IMR-90 (cell line): ENCODE results near the gene ZXDC. TPM values are rescaled to one million over a fixed set of nuclear protein-coding genes. Genes with fewer than 3 reads are reported as not detected.

ENCODE experiments used
- ATAC-seq: fragments of 200-7000 bp; cut with Tn5 transposase; 2 replicates; pipeline ENCODE4 v1.9.1; 2020; ENCODE audit warnings: low read depth, mild to moderate bottlenecking, moderate library complexity
- BruUV-seq: library from RNA; stranded (reverse); fragments of 400-500 nt; replicated peaks from 2 replicates; lab custom pipeline; 2021; lab: Mats Ljungman, UMichigan
- CTCF ChIA-PET: fragments of 300-600 bp; formaldehyde crosslinking; extraction: SDS; loops from one replicate; lab custom pipeline; 2021; ENCODE audit warnings: antibody characterized with exemption; lab: Yijun Ruan, JAX
- POLR2A ChIA-PET: fragments of 300-600 bp; sonication (Branson Sonifier 250); formaldehyde crosslinking; loops from one replicate; lab custom pipeline; 2022; ENCODE audit warnings: antibody characterized with exemption; ENCODE audit not compliant: unreplicated experiment; lab: Charles Lee
- DNase-seq: peaks from one replicate; pipeline ENCODE4 v3.0.0; 2013
- H2AFZ ChIP-seq: replicated peaks from 2 replicates; pipeline ENCODE3; 2013; ENCODE audit warnings: low read length, mild to moderate bottlenecking; ENCODE audit not compliant: poor library complexity
- H2AK5ac ChIP-seq: 2 replicates; pipeline ENCODE4 v1.6.1; 2013; ENCODE audit warnings: low read depth, low read length, inconsistent platforms
- H2AK9ac ChIP-seq: replicated peaks from 2 replicates; pipeline ENCODE3; 2013; ENCODE audit warnings: mild to moderate bottlenecking, low read depth, low read length, moderate library complexity; ENCODE audit not compliant: poor library complexity
- H2BK120ac ChIP-seq: 2 replicates; pipeline ENCODE4 v1.6.1; 2013; ENCODE audit warnings: low read depth, low read length, inconsistent platforms
- H2BK15ac ChIP-seq: 3 replicates; pipeline ENCODE4 v1.6.1; 2013; ENCODE audit warnings: low read depth, low read length, inconsistent platforms
- H2BK20ac ChIP-seq: 2 replicates; pipeline ENCODE4 v1.6.1; 2013; ENCODE audit warnings: low read depth, mild to moderate bottlenecking, inconsistent platforms, low read length, moderate library complexity
- H2BK5ac ChIP-seq: 2 replicates; pipeline ENCODE4 v1.6.1; 2013; ENCODE audit warnings: mild to moderate bottlenecking, low read depth, low read length, inconsistent platforms; ENCODE audit not compliant: poor library complexity, severe bottlenecking
- H3K14ac ChIP-seq: replicated peaks from 2 replicates; pipeline ENCODE4 v1.6.1; 2013; ENCODE audit warnings: low read depth, low read length, inconsistent platforms
- H3K18ac ChIP-seq: 2 replicates; pipeline ENCODE4 v1.6.1; 2013; ENCODE audit warnings: low read depth, low read length, control low read depth
- H3K23ac ChIP-seq: 2 replicates; pipeline ENCODE4 v1.6.1; 2013; ENCODE audit warnings: low read depth, low read length, inconsistent platforms
- H3K27ac ChIP-seq: 2 replicates; pipeline ENCODE4 v1.5.1; 2013; ENCODE audit warnings: mild to moderate bottlenecking, control low read depth, low read length; ENCODE audit not compliant: insufficient read depth
- H3K27me3 ChIP-seq: 2 replicates; pipeline ENCODE4 v1.6.1; 2013; ENCODE audit warnings: low read length; ENCODE audit not compliant: control insufficient read depth, insufficient read depth
- H3K36me3 ChIP-seq: 2 replicates; pipeline ENCODE4 v1.6.1; 2013; ENCODE audit warnings: low read length, mixed read lengths; ENCODE audit not compliant: control insufficient read depth, insufficient read depth
- H3K4ac ChIP-seq: 2 replicates; pipeline ENCODE4 v1.6.1; 2013; ENCODE audit warnings: low read depth, low read length, inconsistent platforms
- H3K4me1 ChIP-seq: 2 replicates; pipeline ENCODE4 v1.6.1; 2013; ENCODE audit warnings: low read length, mixed read lengths; ENCODE audit not compliant: control insufficient read depth, insufficient read depth
- H3K4me2 ChIP-seq: 2 replicates; pipeline ENCODE4 v1.6.1; 2013; ENCODE audit warnings: low read depth, mild to moderate bottlenecking, control low read depth, low read length, moderate library complexity
- H3K4me3 ChIP-seq: 2 replicates; pipeline ENCODE4 v1.5.1; 2013; ENCODE audit warnings: low read depth, mild to moderate bottlenecking, control low read depth, low read length, moderate library complexity; ENCODE audit not compliant: insufficient read depth
- H3K56ac ChIP-seq: 2 replicates; pipeline ENCODE4 v1.6.1; 2013; ENCODE audit warnings: low read length, inconsistent platforms; ENCODE audit not compliant: insufficient read depth; ENCODE audit errors: extremely low read depth
- H3K79me1 ChIP-seq, 2 experiments: 2 replicates each; pipeline ENCODE4 v1.6.1; 2013; ENCODE audit warnings: low read length in 2 of 2, inconsistent platforms in 1 of 2, low read depth in 1 of 2
- H3K9ac ChIP-seq: 2 replicates; pipeline ENCODE4 v1.6.1; 2013; ENCODE audit warnings: low read depth, low read length, control low read depth
- H3K9me1 ChIP-seq: 2 replicates; pipeline ENCODE4 v1.6.1; 2013; ENCODE audit warnings: low read length, inconsistent platforms; ENCODE audit not compliant: insufficient read depth
- H3K9me3 ChIP-seq: 2 replicates; pipeline ENCODE4 v1.6.1; 2013; ENCODE audit warnings: low read length; ENCODE audit not compliant: control insufficient read depth, insufficient read depth
- H4K20me1 ChIP-seq: 2 replicates; pipeline ENCODE4 v1.6.1; 2013; ENCODE audit warnings: low read length, inconsistent platforms; ENCODE audit not compliant: insufficient read depth
- H4K5ac ChIP-seq: 2 replicates; pipeline ENCODE4 v1.6.1; 2013; ENCODE audit warnings: mild to moderate bottlenecking, low read depth, low read length, control low read depth
- H4K8ac ChIP-seq, 2 experiments: 2 replicates each; pipeline ENCODE4 v1.6.1; 2013; ENCODE audit warnings: low read depth in 2 of 2, low read length in 2 of 2, control low read depth in 1 of 2, inconsistent platforms in 1 of 2
- H4K91ac ChIP-seq: 2 replicates; pipeline ENCODE4 v1.6.1; 2013; ENCODE audit warnings: low read depth, low read length, inconsistent platforms; ENCODE audit not compliant: insufficient read depth
- BHLHE40 ChIP-seq: fragments of 150-350 bp; IDR thresholded peaks from 2 replicates; pipeline ENCODE4 v1.6.1; 2016; ENCODE audit warnings: mild to moderate bottlenecking, low read depth, low read length
- CEBPB ChIP-seq: IDR thresholded peaks from 2 replicates; pipeline ENCODE4 v1.6.1; 2012; ENCODE audit warnings: low read depth, low read length, improper control_type of control experiment
- CHD1 ChIP-seq: IDR thresholded peaks from 2 replicates; pipeline ENCODE4 v1.6.1; 2012; ENCODE audit warnings: low read depth, low read length, improper control_type of control experiment
- CTCF ChIP-seq: conservative IDR thresholded peaks from 2 replicates; pipeline ENCODE4 v1.5.1; 2012; ENCODE audit warnings: mild to moderate bottlenecking, low read depth, low read length, improper control_type of control experiment
- ELK1 ChIP-seq: fragments of 150-350 bp; IDR thresholded peaks from 2 replicates; pipeline ENCODE4 v1.6.1; 2016; ENCODE audit warnings: low read depth, mild to moderate bottlenecking, low read length, moderate library complexity, borderline replicate concordance
- FOS ChIP-seq: fragments of 150-350 bp; IDR thresholded peaks from 2 replicates; pipeline ENCODE4 v1.6.1; 2016; ENCODE audit warnings: low read depth, low read length
- MAFK ChIP-seq: IDR thresholded peaks from 2 replicates; pipeline ENCODE4 v1.6.1; 2012; ENCODE audit warnings: low read depth, low read length, improper control_type of control experiment
- MAZ ChIP-seq: IDR thresholded peaks from 2 replicates; pipeline ENCODE4 v1.6.1; 2012; ENCODE audit warnings: low read depth, mild to moderate bottlenecking, low read length, improper control_type of control experiment, moderate library complexity, borderline replicate concordance
- MXI1 ChIP-seq: IDR thresholded peaks from 2 replicates; pipeline ENCODE4 v1.6.1; 2012; ENCODE audit warnings: low read depth, mild to moderate bottlenecking, low read length, moderate library complexity, borderline replicate concordance
- NFE2L2 ChIP-seq: fragments of 150-350 bp; IDR thresholded peaks from 2 replicates; pipeline ENCODE4 v1.6.1; 2016; ENCODE audit warnings: low read depth, mild to moderate bottlenecking, low read length
- POLR2A ChIP-seq: IDR thresholded peaks from 2 replicates; pipeline ENCODE4 v1.6.1; 2012; ENCODE audit warnings: mild to moderate bottlenecking, low read depth, low read length
- RAD21 ChIP-seq: IDR thresholded peaks from 2 replicates; pipeline ENCODE4 v1.6.1; 2012; ENCODE audit warnings: low read length, improper control_type of control experiment
- RCOR1 ChIP-seq: IDR thresholded peaks from 2 replicates; pipeline ENCODE4 v1.6.1; 2012; ENCODE audit warnings: mild to moderate bottlenecking, low read length, improper control_type of control experiment; ENCODE audit not compliant: insufficient replicate concordance
- RFX5 ChIP-seq: IDR thresholded peaks from 2 replicates; pipeline ENCODE4 v1.8.0; 2012; ENCODE audit warnings: low read depth, mild to moderate bottlenecking, low read length, moderate library complexity
- SMC3 ChIP-seq: fragments of 150-350 bp; IDR thresholded peaks from 2 replicates; pipeline ENCODE4 v1.6.1; 2016; ENCODE audit warnings: low read depth, mild to moderate bottlenecking, antibody characterized with exemption, low read length, moderate library complexity
- USF2 ChIP-seq: fragments of 150-350 bp; IDR thresholded peaks from 2 replicates; pipeline ENCODE4 v1.6.1; 2017; ENCODE audit warnings: mild to moderate bottlenecking, antibody characterized with exemption, low read length, low read depth
- WGBS, 2 experiments: methylation state at CpG; one replicate each; pipeline versions ENCODE4 v1.1.5 to v1.1.7; 2013; ENCODE audit warnings: missing lambda C conversion rate in 2 of 2; ENCODE audit not compliant: insufficient read length in 1 of 2; ENCODE audit errors: extremely low coverage in 2 of 2; 5-methylcytosine and 5-hydroxymethylcytosine counted together
- dilution Hi-C: fragments of 300-500 bp; cut with HindIII; formaldehyde crosslinking; loops from one replicate; pipeline ENCODE4 v1.14.3; 2018; ENCODE audit warnings: low sequenced_read_pairs; ENCODE audit not compliant: unreplicated experiment
- in situ Hi-C: fragments of 300-500 bp; cut with MboI; formaldehyde crosslinking; loops from 3 replicates; pipeline ENCODE4 v1.14.3; 2019; ENCODE audit warnings: low sequenced_read_pairs, inconsistent platforms, mixed read lengths
- intact Hi-C: fragments of 100-400 bp; cut with micrococcal nuclease; formaldehyde crosslinking; loops from 2 replicates; pipeline ENCODE4 v1.10.0; 2022
- polyA plus RNA-seq, 3 experiments: library from polyadenylated mRNA; depleted of rRNA; stranded (reverse); fragments of >200 nt; gene quantifications; 2 replicates each; pipeline ENCODE4 v1.2.3, GENCODE V29; 2012; ENCODE audit warnings: low replicate concordance in 1 of 3
- total RNA-seq: library from RNA; depleted of rRNA; stranded (reverse); fragments of >200 nt; gene quantifications from 2 replicates; pipeline ENCODE4 v1.2.3, GENCODE V29; 2012

ZXDC gene
- total and polyA plus RNA-seq, 2 of the 4 experiments (the other 2 are of a cell fraction) = 11.5 to 14.3 TPM

DNA sequence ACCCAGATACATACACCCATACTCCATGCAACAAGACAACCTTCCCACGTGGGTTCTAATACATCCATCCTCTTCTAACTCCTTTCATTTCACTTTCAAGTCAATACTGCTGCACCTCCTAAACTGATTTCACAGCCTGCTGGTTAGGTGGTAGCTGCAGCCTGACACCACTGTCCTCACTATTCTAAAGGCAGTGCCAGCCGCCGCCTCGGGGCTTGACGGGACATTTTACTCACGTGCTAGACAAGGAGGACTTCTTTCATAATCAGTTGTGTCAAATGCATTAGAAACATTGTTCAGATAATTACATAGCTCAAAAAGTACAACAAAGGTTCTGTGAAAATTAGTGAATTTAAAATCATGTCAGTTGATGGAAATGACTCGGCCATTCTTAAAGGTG, 35.6 kb upstream of the ZXDC start:
- no peak for DNase-seq

More for the DNA sequence above, 35.6 kb upstream of the ZXDC start:
- no peaks in the 10 kb centered on the region for H3K36me3 ChIP-seq
- no peaks in the 10 kb centered on the region for H3K4me1 ChIP-seq
- no peak overlapping the region for H4K5ac ChIP-seq
- no peak overlapping the region for H2BK120ac ChIP-seq
- 29% methylated on average over 1 of the region's 7 CpGs; no CpG with 5 or more reads in 1 of the 2 experiments for WGBS, 2 experiments
- no peaks in the 10 kb centered on the region for H3K9me1 ChIP-seq
- dilution Hi-C loops = no loop called here
- peaks cover 29% of the 10 kb centered on the region; the same call in 1 of the 2 replicates for H3K27me3 ChIP-seq
- H2BK5ac ChIP-seq = no peak overlapping the region
- CTCF ChIA-PET = interaction anchor here (0.8 kb wide), 1 partner anchor 11 kb away, joined by 3 read pairs; no protein-coding TSS in a partner anchor
- no peak overlapping the region for H3K14ac ChIP-seq
- intact Hi-C loops = no loop called here
- in situ Hi-C loops = no loop called here
- H3K27ac ChIP-seq = no peak overlapping the region
- no peak overlapping the region for H3K4me2 ChIP-seq
- no peak overlapping the region for H3K4ac ChIP-seq
- no peak overlapping the region for H2BK20ac ChIP-seq
- no peak overlapping the region for H3K9ac ChIP-seq
- H3K23ac ChIP-seq = no peak overlapping the region
- POLR2A ChIA-PET = no interaction called here
- H4K8ac ChIP-seq = no peak overlapping the region
- H2AK5ac ChIP-seq = no peak overlapping the region
- TF ChIP-seq RAD21 (no peak), MAZ (no peak), RCOR1 (no peak), CHD1 (no peak), ELK1 (no peak), MAFK (no peak), NFE2L2 (no peak), POLR2A (no peak), BHLHE40 (no peak), RFX5 (no peak), MXI1 (no peak), FOS (no peak), CTCF (no peak), CEBPB (no peak), SMC3 (no peak), USF2 (no peak)
- no peak for ATAC-seq
- no peak overlapping the region for H2AK9ac ChIP-seq
- H2BK15ac ChIP-seq = no peak overlapping the region
- no peak overlapping the region for H3K4me3 ChIP-seq
- H3K9me3 ChIP-seq = no peaks in the 10 kb centered on the region
- no TSS peak for BruUV-seq
- H4K20me1 ChIP-seq = no peaks in the 10 kb centered on the region
- H3K79me1 ChIP-seq = no peaks in the 10 kb centered on the region
- H3K18ac ChIP-seq = no peak overlapping the region
- no peak overlapping the region for H4K91ac ChIP-seq
- H3K56ac ChIP-seq = no peak overlapping the region
- H2AFZ ChIP-seq = no peak overlapping the region
